Measurements from ENCODE around the gene ZSWIM1. TPM values are rescaled to one million over a fixed set of nuclear protein-coding genes. Genes with fewer than 3 reads are reported as not detected.

Gene ZSWIM1
- total and polyA plus RNA-seq, 2 of the 13 experiments (the other 11 are each of a cell fraction or from before 2014, with no cell fraction given), result 9.5 to 11.7 TPM

- no TSS peak for BruUV-seq (replicated peaks)
Measured at GRCh38 chr20:45873409-45874103, 7.5 kb upstream of the ZSWIM1 start.

More at GRCh38 chr20:45873409-45874103, 7.5 kb upstream of the ZSWIM1 start:
- Histone ChIP-seq H3K4me2 (ENCODE audit: low read depth, low read length) (no peak overlapping the region), H3K36me3 (replicated peaks in 1 of 2; ENCODE audit: control insufficient read depth in 1 of 2, insufficient read depth in 2 of 2, low read length in 2 of 2) (peaks cover 5 to 17% of the 10 kb centered on the region in 2 experiments; a peak in 3 of 5 replicates), H3K9ac (ENCODE audit: insufficient read depth, low read depth, low read length) (no peak overlapping the region), H3K4me3 (replicated peaks in 1 of 3; ENCODE audit: insufficient read depth in 1 of 3, low read depth in 2 of 3, low read length in 3 of 3) (no peak overlapping the region), H4K20me1 (ENCODE audit: insufficient read depth, low read length) (no peaks in the 10 kb centered on the region), H3K4me1 (ENCODE audit: insufficient read depth, low read length) (peaks cover 23% of the 10 kb centered on the region), H3K9me3 (ENCODE audit: low read length) (no peaks in the 10 kb centered on the region), H3K79me2 (ENCODE audit: insufficient read depth, low read length) (no peaks in the 10 kb centered on the region), H3K27me3 (ENCODE audit: control insufficient read depth in 1 of 2, insufficient read depth in 2 of 2, low read length in 2 of 2) (no peaks in the 10 kb centered on the region), H3K27ac (ENCODE audit: extremely low read length, insufficient read depth, low read length) (no peak overlapping the region), H2AFZ (ENCODE audit: low read length) (no peak overlapping the region)
- no peak for DNase-seq (ENCODE audit: low spot score)
- intact Hi-C loops (cut with micrococcal nuclease; ENCODE audit: unreplicated experiment), result no loop called here
- in situ Hi-C loops (cut with HindIII; ENCODE audit: extremely low pct_ligation_motif_present, low pct_unique_long_range_greater_than_20kb), result no loop called here
- no peak for ATAC-seq
- ChIA-PET POLR2A (interaction anchor here (0.6 to 2.7 kb wide), 4 partner anchors 7 to 62 kb away, joined by 4 to 14 read pairs (median 8); partner anchors contain the start of genes NEURL2 and ZSWIM1), CTCF (ENCODE audit: low intra/inter-chr PET ratio, low total read pairs) (no interaction called here)
- 72% methylated on average over 1 of the region's 1 CpG for WGBS (ENCODE audit: low lambda C conversion rate)
- no peak for FAIRE-seq
- TF ChIP-seq KLF9 (CRISPR knock-in tag; IDR thresholded peaks at IDR 0.05; ENCODE audit: low read depth) (no peak), ZBTB49 (CRISPR knock-in tag; IDR thresholded peaks at IDR 0.05; ENCODE audit: borderline replicate concordance) (no peak), KLF6 (CRISPR knock-in tag; IDR thresholded peaks at IDR 0.05) (no peak), SNRNP70 (IDR thresholded peaks at IDR 0.05; ENCODE audit: low read depth, low read length) (no peak), TOE1 (CRISPR knock-in tag; IDR thresholded peaks at IDR 0.05) (no peak), U2AF2 (IDR thresholded peaks at IDR 0.05; ENCODE audit: low read depth, low read length) (no peak), KAT2B (IDR thresholded peaks at IDR 0.05; ENCODE audit: borderline replicate concordance, low read depth, low read length) (no peak), ZNF512 (CRISPR knock-in tag; IDR thresholded peaks at IDR 0.05) (no peak), ZBTB2 (CRISPR knock-in tag; IDR thresholded peaks at IDR 0.05; ENCODE audit: low read depth) (no peak), HMG20A (CRISPR knock-in tag; IDR thresholded peaks at IDR 0.05; ENCODE audit: borderline replicate concordance) (no peak), MXI1 (IDR thresholded peaks at IDR 0.05; ENCODE audit: borderline replicate concordance, low read depth, low read length) (no peak), ZNF12 (CRISPR knock-in tag; IDR thresholded peaks at IDR 0.05) (no peak)
